Effector CD8-positive, alpha-beta T cell (primary cell): Measurements from ENCODE around the gene STOM.

Experiments
- DNase-seq: peaks from one replicate; lab custom pipeline; 2025; lab: John Stamatoyannopoulos, UW

STOM gene

GRCh38 chr9:121321016-121321503, 49.0 kb downstream of the STOM start:
- DNase-seq: no peak

DNA sequence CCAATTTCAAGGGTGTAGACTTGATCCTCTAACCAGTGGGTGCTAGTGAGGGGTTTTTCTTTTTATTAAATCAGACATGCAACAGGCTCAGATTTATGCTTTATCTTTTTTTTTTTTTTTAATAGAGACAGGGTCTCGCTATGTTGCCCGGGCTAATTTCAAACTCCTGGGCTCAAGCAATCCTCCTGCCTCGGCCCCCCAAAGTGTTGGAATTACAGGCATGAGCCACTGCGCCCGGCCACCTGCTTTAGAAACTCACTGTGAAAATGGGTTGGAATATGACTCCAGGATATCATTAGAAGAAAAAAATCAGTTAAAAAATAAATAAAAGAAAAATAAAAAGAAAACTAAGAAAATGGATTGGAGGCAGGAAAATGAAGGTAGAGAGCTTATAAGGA, 50.7 kb downstream of the STOM start:
- no peak for DNase-seq

DNA sequence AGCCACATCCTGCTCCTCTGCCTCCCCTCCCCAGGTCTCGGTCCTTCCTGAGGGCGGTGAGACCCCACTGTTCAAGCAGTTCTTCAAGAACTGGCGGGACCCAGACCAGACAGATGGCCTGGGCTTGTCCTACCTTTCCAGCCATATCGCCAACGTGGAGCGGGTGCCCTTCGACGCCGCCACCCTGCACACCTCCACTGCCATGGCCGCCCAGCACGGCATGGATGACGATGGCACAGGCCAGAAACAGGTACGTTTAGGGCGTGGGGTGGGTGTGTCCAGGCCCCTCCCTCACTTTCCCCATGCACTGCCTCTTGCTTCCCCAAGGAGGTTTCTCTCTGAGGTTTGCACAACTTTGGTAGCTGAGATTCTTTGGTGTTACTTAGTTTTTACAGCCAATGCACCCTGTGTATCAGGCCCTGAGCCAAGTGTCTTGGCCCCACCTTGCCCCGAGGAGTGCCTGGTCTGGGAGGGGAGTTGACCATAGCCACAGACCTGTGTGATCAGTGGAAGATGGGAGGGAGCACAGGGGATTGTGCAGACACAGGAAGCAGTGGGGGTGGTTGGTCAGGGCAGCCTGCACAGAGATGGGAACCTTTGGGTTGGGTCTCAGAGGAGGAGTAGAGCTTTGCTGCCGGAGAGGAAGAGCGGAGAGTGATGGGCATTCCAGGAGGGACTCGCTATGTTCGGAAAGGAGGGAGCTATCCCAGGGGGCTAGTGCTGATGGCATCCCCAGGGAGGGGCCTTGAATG, 51.2 kb downstream of the STOM start:
- no peak for DNase-seq

- no peak for DNase-seq
Observed at GRCh38 chr9:121317737-121318630, 52.1 kb downstream of the STOM start.

GRCh38 chr9:121316852-121317373, 53.1 kb downstream of the STOM start:
- DNase-seq: no peak

DNA sequence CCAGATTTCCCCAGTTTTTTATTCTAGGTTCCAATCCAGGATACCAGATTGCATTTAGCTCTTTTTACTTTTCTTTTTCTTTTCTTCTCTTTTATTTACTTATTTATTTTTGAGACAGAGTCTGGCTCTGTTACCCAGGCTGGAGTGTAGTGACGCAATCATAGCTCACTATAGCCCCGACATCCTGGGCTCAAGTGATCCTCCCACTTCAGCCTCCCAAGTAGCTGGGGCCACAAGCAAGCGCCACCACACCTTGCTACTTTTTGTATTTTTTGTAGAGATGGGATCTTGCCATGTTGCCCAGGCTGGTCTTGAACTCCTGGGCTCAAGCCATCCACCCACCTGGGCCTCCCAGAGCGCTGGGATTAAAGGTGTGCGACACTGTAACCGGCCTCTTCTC, 53.7 kb downstream of the STOM start:
- DNase-seq: no peak

DNA sequence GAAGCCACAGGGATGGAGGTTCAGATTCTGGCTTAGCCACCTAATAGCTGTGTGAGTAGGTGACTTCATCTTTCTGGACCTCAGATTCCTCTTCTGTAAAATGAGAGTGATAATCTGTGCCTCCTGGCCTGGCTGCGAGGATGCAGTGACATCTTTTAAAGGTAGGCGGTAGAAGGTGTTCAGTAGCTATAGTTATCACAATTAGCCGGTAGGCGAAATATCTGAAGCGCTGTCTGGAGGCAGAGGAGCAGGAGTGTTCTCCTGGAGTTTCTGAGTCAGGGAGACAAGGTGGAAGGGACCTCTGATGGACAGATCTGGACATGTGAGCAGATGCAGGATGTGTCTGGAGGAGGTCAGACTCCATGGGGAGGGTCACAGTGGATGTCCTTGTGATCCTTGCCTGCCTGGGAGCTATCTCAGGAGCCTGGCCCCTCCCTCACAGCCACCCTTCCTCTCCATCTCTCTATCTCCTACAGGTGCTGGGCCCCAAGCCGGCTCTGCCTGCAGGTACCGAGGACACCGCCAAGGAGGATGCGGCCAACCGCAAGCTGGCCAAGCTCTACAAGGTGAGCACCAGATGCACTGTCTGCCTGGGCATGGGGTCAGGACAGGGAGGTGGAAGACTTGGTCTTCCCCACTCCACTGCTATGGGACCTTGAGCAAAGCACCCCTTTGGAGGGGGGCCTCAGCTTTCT, 56.4 kb downstream of the STOM start:
- DNase-seq: no peak

DNA sequence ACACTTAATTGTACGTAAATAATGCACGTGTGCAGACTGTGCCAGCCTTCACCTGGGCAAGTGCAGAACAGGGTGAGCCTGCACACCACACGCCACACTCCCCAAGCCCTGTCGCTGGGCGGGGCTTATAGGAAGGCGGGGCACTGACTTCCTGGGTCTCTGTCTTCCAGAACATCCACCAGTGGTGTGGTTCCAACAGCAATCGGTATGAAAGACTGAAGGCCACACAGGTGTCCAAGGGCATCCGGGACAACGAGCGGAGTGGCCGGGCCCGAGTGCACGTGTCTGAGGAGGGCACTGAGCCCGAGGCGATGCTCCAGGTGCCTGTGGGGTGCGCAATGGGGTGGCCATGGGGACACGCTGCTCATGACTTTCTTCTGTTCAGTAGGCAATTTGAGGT, 57.9 kb downstream of the STOM start:
- no peak for DNase-seq

- no peak for DNase-seq
Observed at GRCh38 chr9:121310571-121310970, 59.5 kb downstream of the STOM start.

GRCh38 chr9:121309833-121310425, 60.1 kb downstream of the STOM start:
- DNase-seq: no peak

DNA sequence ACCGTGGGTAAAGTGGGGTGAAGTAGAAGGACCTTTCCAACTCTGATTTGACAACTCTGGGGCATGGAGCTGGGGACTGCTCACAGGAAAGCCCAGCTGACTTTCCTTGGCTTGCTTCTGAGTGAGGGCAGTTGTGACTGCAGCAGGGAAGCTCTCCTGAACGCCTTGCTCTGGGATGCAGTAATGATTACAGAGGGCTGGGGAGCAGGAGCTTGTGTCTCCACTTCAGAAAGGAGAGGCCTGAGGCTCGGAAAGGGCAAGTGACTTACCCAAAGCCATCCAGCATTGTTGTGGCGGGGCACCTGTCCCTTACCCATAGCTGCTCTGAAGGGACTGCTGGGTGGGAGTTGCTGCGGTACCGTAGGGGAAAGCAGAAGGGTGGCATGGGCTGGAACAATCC, 60.9 kb downstream of the STOM start:
- no peak for DNase-seq

- DNase-seq: no peak
Observed at GRCh38 chr9:121308765-121309164, 61.3 kb downstream of the STOM start.

DNA sequence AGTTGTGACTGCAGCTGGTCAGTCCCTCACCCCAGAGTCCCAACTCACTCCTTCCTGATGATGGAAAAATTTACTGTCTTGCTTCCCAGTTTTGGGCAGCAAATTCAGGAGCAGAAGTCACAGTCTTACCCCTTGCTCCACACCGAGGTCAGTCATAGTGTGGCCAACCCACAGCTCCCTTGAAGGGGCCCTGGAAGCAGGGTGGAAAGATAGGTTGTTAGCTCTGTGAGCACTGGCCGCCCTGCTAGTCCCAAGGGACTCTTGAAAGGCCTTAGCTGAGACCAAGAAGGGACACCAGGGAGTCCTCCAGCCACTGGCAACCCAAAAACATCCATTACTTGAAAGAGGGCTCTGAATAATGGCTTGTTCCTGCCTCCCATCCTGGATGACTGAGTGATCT, 62.1 kb downstream of the STOM start:
- no peak for DNase-seq

- no peak for DNase-seq
Observed at GRCh38 chr9:121305269-121305994, 64.6 kb downstream of the STOM start.

DNA sequence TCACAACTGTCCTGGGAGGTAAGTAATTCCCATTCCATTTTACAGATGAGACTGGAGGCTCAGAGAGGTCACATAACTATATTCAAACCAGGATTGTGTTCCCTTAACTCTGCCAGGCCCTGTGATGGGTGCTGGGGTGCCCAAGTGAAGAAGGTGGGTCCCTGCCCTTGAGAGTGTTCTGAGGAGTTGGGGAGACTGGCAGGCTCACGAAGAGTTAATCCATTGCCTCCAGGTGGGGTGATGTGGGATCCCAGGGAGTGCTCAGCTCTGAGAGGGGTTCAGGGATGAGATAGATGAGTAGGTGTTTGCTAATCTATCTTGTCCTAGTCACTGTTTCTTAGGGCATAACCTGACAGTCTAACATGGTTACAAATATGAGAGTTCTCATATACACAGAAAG, 65.3 kb downstream of the STOM start:
- DNase-seq: no peak

- no peak for DNase-seq
Observed at GRCh38 chr9:121303456-121304451, 66.3 kb downstream of the STOM start.

GRCh38 chr9:121302786-121303185, 67.3 kb downstream of the STOM start:
- no peak for DNase-seq

GRCh38 chr9:121302341-121302740, 67.7 kb downstream of the STOM start:
- no peak for DNase-seq

DNA sequence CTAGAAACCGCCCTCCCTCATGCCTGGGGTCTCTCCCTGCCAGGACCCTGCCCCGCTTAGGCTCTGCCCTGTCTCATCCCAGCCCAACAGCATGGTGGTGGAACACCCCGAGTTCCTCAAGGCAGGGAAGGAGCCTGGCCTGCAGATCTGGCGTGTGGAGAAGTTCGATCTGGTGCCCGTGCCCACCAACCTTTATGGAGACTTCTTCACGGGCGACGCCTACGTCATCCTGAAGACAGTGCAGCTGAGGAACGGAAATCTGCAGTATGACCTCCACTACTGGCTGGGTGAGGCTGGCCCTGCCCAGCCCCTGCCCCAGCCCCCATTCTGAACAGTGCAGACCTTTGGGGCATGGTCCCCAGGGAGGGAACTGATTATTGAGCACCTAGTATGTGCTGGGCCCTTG, 68.2 kb downstream of the STOM start:
- DNase-seq: no peak
